Measurements from ENCODE around the gene KAT2B. TPM values are rescaled to one million over a fixed set of nuclear protein-coding genes. Genes with fewer than 3 reads are reported as not detected.

KAT2B gene
- total and polyA plus RNA-seq, 4 donors = 9.3 to 42.6 (median 17.3) TPM

GRCh38 chr3:20055020-20055775, 15.0 kb downstream of the KAT2B start:
- Histone ChIP-seq H3K9me3 (ENCODE audit: control insufficient read depth in 4 of 4, insufficient read depth in 3 of 4, low read length in 3 of 4) (no peaks in the 10 kb centered on the region), H3K4me1 (ENCODE audit: control insufficient read depth in 5 of 5, insufficient read depth in 5 of 5, low read length in 5 of 5) (peaks cover 14 to 48% (median 37%) of the 10 kb centered on the region in 5 donors), H3K9ac (ENCODE audit: insufficient read depth in 1 of 2, low read length in 2 of 2) (peak overlapping the region in 1 of 2 donors; percentile 35), H3K4me3 (no peak overlapping the region), H3K27me3 (ENCODE audit: control insufficient read depth in 3 of 3, insufficient read depth in 3 of 3, low read length in 2 of 3) (no peaks in the 10 kb centered on the region), H3K36me3 (ENCODE audit: control insufficient read depth in 4 of 4, insufficient read depth in 4 of 4, low read length in 4 of 4) (no peaks in the 10 kb centered on the region), H3K27ac (ENCODE audit: low read depth in 1 of 2, low read length in 1 of 2) (peak overlapping the region; percentile 80 to 83)
- ATAC-seq (ENCODE audit: insufficient read depth, low FRiP score) (no peak), DNase-seq (peak in 1 of 3 donors; percentile 35)
- WGBS, 2 donors = 38 to 48% methylated on average over 10 of the region's 10 CpGs
- no peak for TF ChIP-seq CTCF (IDR thresholded peaks at IDR 0.05; ENCODE audit: control extremely low read depth, extremely low read depth)

- Histone ChIP-seq H3K27me3 (ENCODE audit: control insufficient read depth in 3 of 3, insufficient read depth in 3 of 3, low read length in 2 of 3) (no peaks in the 10 kb centered on the region), H3K4me3 (no peak overlapping the region), H3K27ac (ENCODE audit: low read depth in 1 of 2, low read length in 1 of 2) (peak overlapping the region in 1 of 2 donors; percentile 83), H3K9ac (ENCODE audit: insufficient read depth in 1 of 2, low read length in 2 of 2) (no peak overlapping the region), H3K4me1 (ENCODE audit: control insufficient read depth in 5 of 5, insufficient read depth in 5 of 5, low read length in 5 of 5) (peaks cover 14 to 48% (median 40%) of the 10 kb centered on the region in 5 donors), H3K36me3 (ENCODE audit: control insufficient read depth in 4 of 4, insufficient read depth in 4 of 4, low read length in 4 of 4) (no peaks in the 10 kb centered on the region), H3K9me3 (ENCODE audit: control insufficient read depth in 4 of 4, insufficient read depth in 3 of 4, low read length in 3 of 4) (no peaks in the 10 kb centered on the region)
- no peak for TF ChIP-seq CTCF (IDR thresholded peaks at IDR 0.05; ENCODE audit: control extremely low read depth, extremely low read depth)
- DNase-seq = peak in 2 of 3 donors; percentile 70 to 82
- WGBS, 2 donors = 62 to 75% methylated on average over 3 of the region's 3 CpGs
- ATAC-seq (ENCODE audit: insufficient read depth, low FRiP score) = no peak
These were observed 15.6 kb downstream of the KAT2B start for GRCh38 chr3:20055842-20056241.

- no peaks in the 10 kb centered on the region for H3K9me3 ChIP-seq (ENCODE audit: control insufficient read depth in 4 of 4, insufficient read depth in 3 of 4, low read length in 3 of 4)
- H3K27me3 ChIP-seq (ENCODE audit: control insufficient read depth in 3 of 3, insufficient read depth in 3 of 3, low read length in 2 of 3) = no peaks in the 10 kb centered on the region
- DNase-seq (peak in 1 of 3 donors; percentile 39), ATAC-seq (ENCODE audit: insufficient read depth, low FRiP score) (no peak)
- no peak overlapping the region for H3K4me3 ChIP-seq
- no peaks in the 10 kb centered on the region for H3K36me3 ChIP-seq (ENCODE audit: control insufficient read depth in 4 of 4, insufficient read depth in 4 of 4, low read length in 4 of 4)
- peak overlapping the region in 1 of 2 donors; percentile 44 for H3K9ac ChIP-seq (ENCODE audit: insufficient read depth in 1 of 2, low read length in 2 of 2)
- H3K4me1 ChIP-seq (ENCODE audit: control insufficient read depth in 5 of 5, insufficient read depth in 5 of 5, low read length in 5 of 5) = peaks cover 14 to 52% (median 45%) of the 10 kb centered on the region in 5 donors
- TF ChIP-seq CTCF (IDR thresholded peaks at IDR 0.05; ENCODE audit: control extremely low read depth, extremely low read depth) = no peak
- WGBS, 2 donors = 37 to 59% methylated on average over 5 of the region's 5 CpGs
- peak overlapping the region; percentile 88 to 96 for H3K27ac ChIP-seq (ENCODE audit: low read depth in 1 of 2, low read length in 1 of 2)
These were observed 16.7 kb downstream of the KAT2B start for GRCh38 chr3:20056725-20057611.
